Measurements from ENCODE around the gene PRAC1.

PRAC1 gene

DNA sequence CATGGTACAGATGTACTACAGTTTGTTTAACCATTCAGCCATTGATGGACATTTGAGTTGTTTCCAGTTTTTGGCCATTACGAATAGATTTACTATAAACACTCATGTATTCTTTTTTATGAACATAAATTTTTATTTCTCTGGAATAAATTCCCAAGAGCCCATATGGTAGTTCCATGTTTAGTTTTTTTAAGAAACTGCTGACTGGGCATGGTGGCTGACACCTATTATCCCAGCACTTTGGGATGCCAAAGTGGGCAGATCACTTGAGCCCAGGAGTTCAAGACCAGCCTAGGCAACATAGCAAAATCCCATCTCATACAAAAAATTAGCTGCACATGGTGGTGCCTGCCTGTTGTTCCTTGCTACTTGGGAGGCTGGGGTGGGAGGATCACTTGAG is 30.3 kb downstream of the PRAC1 start:
- no peak for FAIRE-seq

- no peak for FAIRE-seq
These were observed 31.7 kb downstream of the PRAC1 start for GRCh38 chr17:48690655-48691054.

- FAIRE-seq, result no peak
These were observed 40.7 kb downstream of the PRAC1 start for GRCh38 chr17:48681609-48682008.

DNA sequence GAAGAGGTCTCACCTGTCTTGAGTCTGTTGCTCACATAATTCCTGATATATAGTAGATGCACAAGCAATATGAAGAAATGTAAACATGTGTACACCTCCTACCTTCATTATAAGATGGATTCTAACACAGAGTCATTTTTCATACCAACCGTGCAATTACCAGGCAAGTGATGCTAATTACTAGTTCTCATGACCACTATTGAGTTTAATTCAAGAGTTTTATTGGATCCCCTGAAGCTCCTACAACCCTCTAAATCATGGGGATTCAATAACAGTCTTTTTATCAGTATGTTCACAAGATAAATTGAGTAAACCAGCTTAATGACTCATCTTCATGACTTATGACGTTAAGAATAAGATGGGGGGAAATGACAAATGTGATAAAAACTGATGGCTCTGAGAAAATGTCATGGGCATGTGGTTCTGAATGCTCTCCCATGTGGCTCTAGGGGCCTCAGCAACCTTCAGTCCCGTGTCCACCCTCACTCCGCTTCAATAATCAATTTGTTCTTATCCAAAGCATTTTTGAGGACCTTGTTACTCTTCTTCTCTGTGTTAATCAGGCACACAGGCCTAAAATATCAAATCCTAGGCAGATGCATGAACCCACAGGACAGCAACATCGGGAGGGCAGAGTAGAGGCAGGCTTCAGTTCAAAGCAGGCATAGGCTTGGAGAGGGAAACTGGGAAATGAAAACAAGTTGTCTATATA is 42.8 kb downstream of the PRAC1 start:
- no peak for FAIRE-seq

- FAIRE-seq, result no peak
These were observed 44.0 kb downstream of the PRAC1 start for GRCh38 chr17:48678141-48678971.

- FAIRE-seq, result no peak
These were observed 45.3 kb downstream of the PRAC1 start for GRCh38 chr17:48676963-48677558.

- no peak for FAIRE-seq
These were observed 50.0 kb downstream of the PRAC1 start for GRCh38 chr17:48672340-48672739.

Measured in colon (tissue), 2 donors.